HCT116 (cell line): ENCODE data around the gene ANKRD44. TPM values are rescaled to one million over a fixed set of nuclear protein-coding genes. Genes with fewer than 3 reads are reported as not detected.

Experiments used
- ATAC-seq: fragments of 200-7000 bp; cut with Tn5 transposase; 2 replicates; pipeline ENCODE4 v1.9.1; 2020; ENCODE audit warnings: mild to moderate bottlenecking, moderate library complexity
- BruUV-seq: library from RNA; stranded (reverse); fragments of 400-500 nt; replicated peaks from 2 replicates; lab custom pipeline; 2021; lab: Mats Ljungman, UMichigan
- CTCF ChIA-PET: fragments of 300-600 bp; sonication (Branson Sonifier 250); formaldehyde crosslinking; loops from one replicate; lab custom pipeline; 2021; ENCODE audit warnings: antibody characterized with exemption; lab: Charles Lee
- POLR2A ChIA-PET: fragments of 300-600, 350-600 bp; sonication (Branson Sonifier 250); formaldehyde crosslinking; loops from one replicate; lab custom pipeline; 2021; ENCODE audit warnings: antibody characterized with exemption; lab: Charles Lee
- RAD21 ChIA-PET, 2 experiments: fragments of 300-600 bp; sonication (Branson Sonifier 250); formaldehyde crosslinking; loops; one replicate each; lab custom pipeline; 2023; ENCODE audit warnings: low total read pairs in 2 of 2; ENCODE audit not compliant: uncharacterized antibody in 2 of 2, unreplicated experiment in 2 of 2, low non-redundant PET in 1 of 2; lab: Charles Lee
- DNase-seq: peaks from one replicate; pipeline ENCODE4 v3.0.0-alpha.2; 2010; ENCODE audit warnings: low read depth, low spot score
- H2AFZ ChIP-seq: fragments of 200-600 bp; shearing (Covaris generic), sonication (generic); 2 replicates; pipeline ENCODE4 v1.6.1; 2017; ENCODE audit warnings: low read depth, mixed run types, mixed read lengths, antibody characterized with exemption, low read length; ENCODE audit not compliant: poor library complexity, severe bottlenecking
- H3K27ac ChIP-seq: 2 replicates; pipeline ENCODE4 v1.5.1; 2012; ENCODE audit warnings: low read depth, low read length
- H3K27me3 ChIP-seq: fragments of 200-600 bp; sonication (generic); 2 replicates; pipeline ENCODE4 v1.6.1; 2016; ENCODE audit warnings: mixed run types, low read length, mixed read lengths; ENCODE audit not compliant: insufficient read depth
- H3K36me3 ChIP-seq, 2 experiments: fragments of 200-500 bp in 1 of 2; fragments of 200-600 bp in 1 of 2; sonication (Bioruptor generic) in 1 of 2; sonication (generic) in 1 of 2; 2 replicates each; pipeline versions ENCODE4 v1.5.1 to v1.6.1; 2014 to 2016; ENCODE audit warnings: low read length in 2 of 2, inconsistent platforms in 1 of 2, mixed read lengths in 1 of 2, mixed run types in 1 of 2; ENCODE audit not compliant: insufficient read depth in 2 of 2, control insufficient read depth in 1 of 2
- H3K4me1 ChIP-seq, 2 experiments: fragments of 200-600 bp in 1 of 2; sonication (generic) in 1 of 2; 2 replicates each; pipeline versions ENCODE4 v1.5.1 to v1.6.1; 2012 to 2017; ENCODE audit warnings: low read length in 2 of 2, inconsistent platforms in 1 of 2, mild to moderate bottlenecking in 1 of 2, mixed read lengths in 1 of 2, mixed run types in 1 of 2, moderate library complexity in 1 of 2; ENCODE audit not compliant: insufficient read depth in 2 of 2, control insufficient read depth in 1 of 2
- H3K4me2 ChIP-seq: fragments of 200-600 bp; sonication (generic); 2 replicates; pipeline ENCODE4 v1.6.1; 2017; ENCODE audit warnings: mixed run types, low read length, mixed read lengths
- H3K4me3 ChIP-seq, 2 experiments: fragments of 200-600 bp in 1 of 2; sonication (generic) in 1 of 2; replicated peaks in 1 of 2; 2 replicates each; pipeline ENCODE4 v1.5.1; 2011 to 2016; ENCODE audit warnings: low read length in 2 of 2, control low read depth in 1 of 2, low read depth in 1 of 2, mild to moderate bottlenecking in 1 of 2, mixed read lengths in 1 of 2, mixed run types in 1 of 2
- H3K79me2 ChIP-seq: fragments of 200-600 bp; sonication (generic); 2 replicates; pipeline ENCODE4 v1.6.1; 2017; ENCODE audit warnings: mild to moderate bottlenecking, mixed run types, low read length, moderate library complexity, mixed read lengths; ENCODE audit not compliant: insufficient read depth
- H3K9ac ChIP-seq: fragments of 200-600 bp; sonication (generic); 2 replicates; pipeline ENCODE4 v1.6.1; 2016; ENCODE audit warnings: low read length, mixed read lengths
- H3K9me2 ChIP-seq: fragments of 200-600 bp; sonication (generic), shearing (Covaris generic); 2 replicates; pipeline ENCODE4 v1.6.1; 2017; ENCODE audit warnings: mixed run types, mild to moderate bottlenecking, moderate library complexity; ENCODE audit not compliant: insufficient read depth
- H3K9me3 ChIP-seq, 2 experiments: fragments of 200-500 bp in 1 of 2; fragments of 200-600 bp in 1 of 2; sonication (Bioruptor generic) in 1 of 2; sonication (generic) in 1 of 2; 2 replicates each; pipeline ENCODE4 v1.6.1; 2014 to 2017; ENCODE audit warnings: low read length in 2 of 2, mixed read lengths in 2 of 2, inconsistent platforms in 1 of 2, low read depth in 1 of 2, mild to moderate bottlenecking in 1 of 2, mixed run types in 1 of 2, moderate library complexity in 1 of 2; ENCODE audit not compliant: control insufficient read depth in 1 of 2, insufficient read depth in 1 of 2
- H4K20me1 ChIP-seq: fragments of 200-600 bp; sonication (generic), shearing (Covaris generic); 2 replicates; pipeline ENCODE4 v1.6.1; 2017; ENCODE audit warnings: mixed run types, mild to moderate bottlenecking, moderate library complexity; ENCODE audit not compliant: insufficient read depth
- CBX3 ChIP-seq: IDR thresholded peaks from 2 replicates; pipeline ENCODE4 v1.6.1; 2012; ENCODE audit warnings: low read depth
- CEBPB ChIP-seq: IDR thresholded peaks from 2 replicates; pipeline ENCODE4 v1.6.1; 2012; ENCODE audit warnings: low read depth
- EGR1 ChIP-seq: IDR thresholded peaks from 2 replicates; pipeline ENCODE4 v1.6.1; 2012; ENCODE audit warnings: low read depth
- ELF1 ChIP-seq: IDR thresholded peaks from 2 replicates; pipeline ENCODE4 v1.6.1; 2012; ENCODE audit warnings: low read depth, borderline replicate concordance
- EZH2 ChIP-seq: fragments of 200-600 bp; sonication (generic); IDR thresholded peaks from 2 replicates; pipeline ENCODE4 v1.6.1; 2017; ENCODE audit warnings: antibody characterized with exemption, mixed run types
- EZH2phosphoT487 ChIP-seq: fragments of 200-600 bp; IDR thresholded peaks from 2 replicates; pipeline ENCODE4 v1.6.1; 2018; ENCODE audit warnings: antibody characterized with exemption, borderline replicate concordance
- FOSL1 ChIP-seq: IDR thresholded peaks from 2 replicates; pipeline ENCODE4 v1.6.1; 2012; ENCODE audit warnings: low read depth
- JUND ChIP-seq: IDR thresholded peaks from 2 replicates; pipeline ENCODE4 v1.6.1; 2012
- POLR2A ChIP-seq: IDR thresholded peaks from 2 replicates; pipeline ENCODE4 v1.7.0; 2011; ENCODE audit warnings: borderline replicate concordance; ENCODE audit not compliant: insufficient read depth, insufficient read length; ENCODE audit errors: extremely low read depth
- POLR2AphosphoS5 ChIP-seq: IDR thresholded peaks from 2 replicates; pipeline ENCODE4 v1.6.1; 2011; ENCODE audit warnings: mild to moderate bottlenecking, low read depth, low read length, moderate library complexity
- RAD21 ChIP-seq: IDR thresholded peaks from 2 replicates; pipeline ENCODE4 v1.6.1; 2012; ENCODE audit warnings: low read depth, mild to moderate bottlenecking
- TCF7L2 ChIP-seq: IDR thresholded peaks from 2 replicates; pipeline ENCODE4 v1.7.0; 2011; ENCODE audit warnings: borderline replicate concordance, inconsistent platforms; ENCODE audit not compliant: insufficient read depth, insufficient read length; ENCODE audit errors: extremely low read depth
- YY1 ChIP-seq: IDR thresholded peaks from 2 replicates; pipeline ENCODE4 v1.6.1; 2011; ENCODE audit warnings: low read length, low read depth, moderate library complexity, mild to moderate bottlenecking; ENCODE audit not compliant: insufficient replicate concordance; ENCODE audit errors: extremely low read depth
- ZFX ChIP-seq: fragments of 450-650 bp; IDR thresholded peaks from 2 replicates; pipeline ENCODE4 v1.6.1; 2017
- intact Hi-C: fragments of 100-400 bp; cut with micrococcal nuclease; formaldehyde crosslinking; loops from 2 replicates; pipeline ENCODE4 v1.10.0; 2022
- total RNA-seq: library from RNA; stranded (reverse); gene quantifications from one replicate; pipeline ENCODE4 v1.2.1, GENCODE V29; 2021; ENCODE audit not compliant: unreplicated experiment
- TF ChIP-seq, protein P1 (sequence below): IDR thresholded peaks from 2 replicates; pipeline ENCODE4 v1.6.1; 2011; ENCODE audit warnings: mild to moderate bottlenecking, low read length, moderate library complexity; ENCODE audit not compliant: insufficient replicate concordance; ENCODE audit errors: extremely low read depth
- TF ChIP-seq, protein P2 (sequence below): IDR thresholded peaks from 2 replicates; pipeline ENCODE4 v1.6.1; 2012
- TF ChIP-seq, protein P3 (sequence below), 3 experiments: fragments of 200-600 bp in 1 of 3; sonication (generic) in 1 of 3; IDR thresholded peaks in 2 of 3; conservative IDR thresholded peaks in 1 of 3; 2 replicates each; pipeline ENCODE4 v1.5.1; 2012 to 2017; ENCODE audit warnings: low read depth in 2 of 3, low read length in 2 of 3, antibody characterized with exemption in 1 of 3, borderline replicate concordance in 1 of 3, control low read depth in 1 of 3, mild to moderate bottlenecking in 1 of 3, mixed read lengths in 1 of 3, mixed run types in 1 of 3, moderate library complexity in 1 of 3; ENCODE audit not compliant: insufficient read depth in 1 of 3
- TF ChIP-seq, protein P4 (sequence below): IDR thresholded peaks from 2 replicates; pipeline ENCODE4 v1.6.1; 2012

ANKRD44 gene
- total RNA-seq, 1 experiment from 2014 or later: 2.7 TPM

DNA sequence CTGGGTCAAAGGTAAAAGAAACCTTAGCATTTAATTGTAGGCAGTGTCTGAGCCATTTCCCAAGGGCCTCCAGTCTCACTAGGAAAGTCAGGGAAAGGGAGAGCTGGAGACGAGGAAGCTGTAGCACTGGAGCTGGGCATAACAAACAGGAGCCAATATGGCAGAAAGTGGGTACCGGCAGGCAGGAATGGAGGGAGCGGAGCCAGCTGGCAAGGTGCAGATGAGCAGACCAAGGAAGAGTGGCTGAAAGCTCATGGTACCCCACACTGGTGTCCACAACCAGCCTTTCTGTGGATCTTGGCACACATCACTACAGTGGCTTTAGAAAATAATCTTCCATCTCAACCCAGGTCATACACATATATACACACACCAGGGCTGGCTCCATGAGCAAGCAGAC, 40.0 kb downstream of the ANKRD44 start:
- H3K79me2 ChIP-seq: no peaks in the 10 kb centered on the region
- no peaks in the 10 kb centered on the region for H3K4me1 ChIP-seq
- H3K4me3 ChIP-seq: no peak overlapping the region
- DNase-seq (no peak), ATAC-seq (no peak)
- no peak overlapping the region for H2AFZ ChIP-seq
- H4K20me1 ChIP-seq: no peaks in the 10 kb centered on the region
- no peaks in the 10 kb centered on the region for H3K36me3 ChIP-seq
- TF ChIP-seq, protein P1, sequence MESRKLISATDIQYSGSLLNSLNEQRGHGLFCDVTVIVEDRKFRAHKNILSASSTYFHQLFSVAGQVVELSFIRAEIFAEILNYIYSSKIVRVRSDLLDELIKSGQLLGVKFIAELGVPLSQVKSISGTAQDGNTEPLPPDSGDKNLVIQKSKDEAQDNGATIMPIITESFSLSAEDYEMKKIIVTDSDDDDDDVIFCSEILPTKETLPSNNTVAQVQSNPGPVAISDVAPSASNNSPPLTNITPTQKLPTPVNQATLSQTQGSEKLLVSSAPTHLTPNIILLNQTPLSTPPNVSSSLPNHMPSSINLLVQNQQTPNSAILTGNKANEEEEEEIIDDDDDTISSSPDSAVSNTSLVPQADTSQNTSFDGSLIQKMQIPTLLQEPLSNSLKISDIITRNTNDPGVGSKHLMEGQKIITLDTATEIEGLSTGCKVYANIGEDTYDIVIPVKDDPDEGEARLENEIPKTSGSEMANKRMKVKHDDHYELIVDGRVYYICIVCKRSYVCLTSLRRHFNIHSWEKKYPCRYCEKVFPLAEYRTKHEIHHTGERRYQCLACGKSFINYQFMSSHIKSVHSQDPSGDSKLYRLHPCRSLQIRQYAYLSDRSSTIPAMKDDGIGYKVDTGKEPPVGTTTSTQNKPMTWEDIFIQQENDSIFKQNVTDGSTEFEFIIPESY: no peak
- TF ChIP-seq ZFX: no peak
- TF ChIP-seq POLR2A: no peak
- no peak for TF ChIP-seq TCF7L2
- TF ChIP-seq POLR2AphosphoS5: no peak
- no peak for TF ChIP-seq FOSL1
- TF ChIP-seq EGR1: no peak
- TF ChIP-seq CBX3: no peak
- no peak for TF ChIP-seq CEBPB
- TF ChIP-seq, protein P2, sequence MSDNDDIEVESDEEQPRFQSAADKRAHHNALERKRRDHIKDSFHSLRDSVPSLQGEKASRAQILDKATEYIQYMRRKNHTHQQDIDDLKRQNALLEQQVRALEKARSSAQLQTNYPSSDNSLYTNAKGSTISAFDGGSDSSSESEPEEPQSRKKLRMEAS: no peak
- no peak for TF ChIP-seq ELF1
- no peak for TF ChIP-seq EZH2phosphoT487
- TF ChIP-seq, protein P3, sequence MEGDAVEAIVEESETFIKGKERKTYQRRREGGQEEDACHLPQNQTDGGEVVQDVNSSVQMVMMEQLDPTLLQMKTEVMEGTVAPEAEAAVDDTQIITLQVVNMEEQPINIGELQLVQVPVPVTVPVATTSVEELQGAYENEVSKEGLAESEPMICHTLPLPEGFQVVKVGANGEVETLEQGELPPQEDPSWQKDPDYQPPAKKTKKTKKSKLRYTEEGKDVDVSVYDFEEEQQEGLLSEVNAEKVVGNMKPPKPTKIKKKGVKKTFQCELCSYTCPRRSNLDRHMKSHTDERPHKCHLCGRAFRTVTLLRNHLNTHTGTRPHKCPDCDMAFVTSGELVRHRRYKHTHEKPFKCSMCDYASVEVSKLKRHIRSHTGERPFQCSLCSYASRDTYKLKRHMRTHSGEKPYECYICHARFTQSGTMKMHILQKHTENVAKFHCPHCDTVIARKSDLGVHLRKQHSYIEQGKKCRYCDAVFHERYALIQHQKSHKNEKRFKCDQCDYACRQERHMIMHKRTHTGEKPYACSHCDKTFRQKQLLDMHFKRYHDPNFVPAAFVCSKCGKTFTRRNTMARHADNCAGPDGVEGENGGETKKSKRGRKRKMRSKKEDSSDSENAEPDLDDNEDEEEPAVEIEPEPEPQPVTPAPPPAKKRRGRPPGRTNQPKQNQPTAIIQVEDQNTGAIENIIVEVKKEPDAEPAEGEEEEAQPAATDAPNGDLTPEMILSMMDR (IDR thresholded peaks at IDR 0.05 in 2 of 3, conservative IDR thresholded peaks at IDR 0.05 in 1 of 3; ENCODE audit: borderline replicate concordance in 1 of 3, insufficient read depth in 1 of 3, low read depth in 2 of 3, low read length in 2 of 3): no peak
- TF ChIP-seq, protein P4, sequence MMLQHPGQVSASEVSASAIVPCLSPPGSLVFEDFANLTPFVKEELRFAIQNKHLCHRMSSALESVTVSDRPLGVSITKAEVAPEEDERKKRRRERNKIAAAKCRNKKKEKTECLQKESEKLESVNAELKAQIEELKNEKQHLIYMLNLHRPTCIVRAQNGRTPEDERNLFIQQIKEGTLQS: no peak
- TF ChIP-seq JUND: no peak
- no peak for TF ChIP-seq RAD21
- TF ChIP-seq EZH2: no peak
- TF ChIP-seq YY1: no peak
- H3K9me3 ChIP-seq: no peaks in the 10 kb centered on the region
- no peaks in the 10 kb centered on the region for H3K27me3 ChIP-seq
- no TSS peak for BruUV-seq
- H3K9me2 ChIP-seq: no peaks in the 10 kb centered on the region
- intact Hi-C loops: no loop called here
- CTCF ChIA-PET: no interaction called here
- RAD21 ChIA-PET: no interaction called here
- no peak overlapping the region for H3K4me2 ChIP-seq
- H3K27ac ChIP-seq: no peak overlapping the region
- POLR2A ChIA-PET: no interaction called here
- no peak overlapping the region for H3K9ac ChIP-seq
